ENCODE measurements around the gene RFFL. TPM values are rescaled to one million over a fixed set of nuclear protein-coding genes. Genes with fewer than 3 reads are reported as not detected.
A peak's percentile ranks its signal among the peaks of the same experiment; 100 is the strongest.
"Not testable (repeated sequence)": the region's sequence is repeated elsewhere in the genome, so short reads cannot be mapped to it uniquely, and the experiment has no call there.

RFFL gene
- polyA plus RNA-seq, 4 donors = 10.0 to 36.9 (median 16.9) TPM

- Histone ChIP-seq H3K4me3 (ENCODE audit: low read depth in 1 of 3, low read length in 3 of 3) (no peak overlapping the region), H3K27me3 (ENCODE audit: control insufficient read depth in 3 of 3, insufficient read depth in 3 of 3, low read length in 3 of 3) (no peaks in the 10 kb centered on the region), H3K4me1 (ENCODE audit: control insufficient read depth in 3 of 3, insufficient read depth in 2 of 3, low read depth in 1 of 3, low read length in 2 of 3) (no peaks in the 10 kb centered on the region), H3K27ac (ENCODE audit: low read depth in 1 of 3, low read length in 2 of 3) (no peak overlapping the region), H3K9me3 (ENCODE audit: control insufficient read depth in 2 of 2, insufficient read depth in 1 of 2, low read depth in 1 of 2, low read length in 1 of 2) (no peaks in the 10 kb centered on the region), H3K36me3 (ENCODE audit: control insufficient read depth in 3 of 3, insufficient read depth in 2 of 3, low read depth in 1 of 3, low read length in 3 of 3) (peaks cover 6 to 69% (median 11%) of the 10 kb centered on the region in 3 donors)
- DNase-seq = no peak
- WGBS, 3 donors = 86 to 95% (median 93%) methylated on average over 4 of the region's 4 CpGs
- no peak for FAIRE-seq
Measured at GRCh38 chr17:35003778-35004177, 59.7 kb downstream of the RFFL start.

- FAIRE-seq (no peak), DNase-seq (no peak)
- Histone ChIP-seq H3K27me3 (ENCODE audit: control insufficient read depth in 3 of 3, insufficient read depth in 3 of 3, low read length in 3 of 3) (no peaks in the 10 kb centered on the region), H3K9me3 (ENCODE audit: control insufficient read depth in 2 of 2, insufficient read depth in 1 of 2, low read depth in 1 of 2, low read length in 1 of 2) (no peaks in the 10 kb centered on the region), H3K4me3 (ENCODE audit: low read depth in 1 of 3, low read length in 3 of 3) (no peak overlapping the region), H3K27ac (ENCODE audit: low read depth in 1 of 3, low read length in 2 of 3) (no peak overlapping the region), H3K36me3 (ENCODE audit: control insufficient read depth in 3 of 3, insufficient read depth in 2 of 3, low read depth in 1 of 3, low read length in 3 of 3) (peaks cover 6 to 74% (median 11%) of the 10 kb centered on the region in 3 donors), H3K4me1 (ENCODE audit: control insufficient read depth in 3 of 3, insufficient read depth in 2 of 3, low read depth in 1 of 3, low read length in 2 of 3) (no peaks in the 10 kb centered on the region)
- WGBS, 3 donors = 83 to 88% (median 83%) methylated on average over 15 of the region's 15 CpGs
Measured at GRCh38 chr17:35002876-35003551, 60.5 kb downstream of the RFFL start.

GRCh38 chr17:35001549-35001948 is 62.0 kb downstream of the RFFL start:
- Histone ChIP-seq H3K36me3 (ENCODE audit: control insufficient read depth in 3 of 3, insufficient read depth in 2 of 3, low read depth in 1 of 3, low read length in 3 of 3) (peaks cover 6 to 75% (median 13%) of the 10 kb centered on the region in 3 donors), H3K27me3 (ENCODE audit: control insufficient read depth in 3 of 3, insufficient read depth in 3 of 3, low read length in 3 of 3) (no peaks in the 10 kb centered on the region), H3K9me3 (ENCODE audit: control insufficient read depth in 2 of 2, insufficient read depth in 1 of 2, low read depth in 1 of 2, low read length in 1 of 2) (no peaks in the 10 kb centered on the region), H3K4me3 (ENCODE audit: low read depth in 1 of 3, low read length in 3 of 3) (no peak overlapping the region), H3K27ac (ENCODE audit: low read depth in 1 of 3, low read length in 2 of 3) (no peak overlapping the region), H3K4me1 (ENCODE audit: control insufficient read depth in 3 of 3, insufficient read depth in 2 of 3, low read depth in 1 of 3, low read length in 2 of 3) (no peaks in the 10 kb centered on the region)
- DNase-seq = no peak
- FAIRE-seq = no peak
- 67 to 79% (median 77%) methylated on average over 2 of the region's 2 CpGs for WGBS, 3 donors

DNA sequence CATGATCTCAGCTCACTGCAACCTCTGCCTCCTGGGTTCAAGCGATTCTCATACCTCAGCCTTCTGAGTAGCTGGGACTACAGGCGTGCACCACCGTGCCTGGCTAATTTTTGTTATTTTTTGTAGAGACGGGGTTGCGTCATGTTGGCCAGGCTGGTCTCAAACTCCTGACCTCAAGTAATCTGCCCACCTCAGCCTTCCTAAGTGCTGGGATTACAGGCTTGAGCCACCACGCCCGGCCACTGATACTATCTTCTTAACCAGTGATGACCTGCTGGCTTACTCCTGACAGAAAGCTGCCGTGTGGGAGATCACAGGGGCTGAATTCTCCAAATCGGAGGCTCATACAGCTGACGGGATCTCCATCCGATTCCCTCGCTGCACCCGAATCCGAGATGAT is 62.5 kb downstream of the RFFL start:
- H3K27me3 ChIP-seq (ENCODE audit: control insufficient read depth in 3 of 3, insufficient read depth in 3 of 3, low read length in 3 of 3); DNase-seq; H3K9me3 ChIP-seq (ENCODE audit: control insufficient read depth in 2 of 2, insufficient read depth in 1 of 2, low read depth in 1 of 2, low read length in 1 of 2); FAIRE-seq; H3K4me3 ChIP-seq (ENCODE audit: low read depth in 1 of 3, low read length in 3 of 3); H3K27ac ChIP-seq (ENCODE audit: low read depth in 1 of 3, low read length in 2 of 3); H3K4me1 ChIP-seq (ENCODE audit: control insufficient read depth in 3 of 3, insufficient read depth in 2 of 3, low read depth in 1 of 3, low read length in 2 of 3): not testable (repeated sequence)
- 89 to 92% (median 90%) methylated on average over 14 of the region's 14 CpGs for WGBS, 3 donors
- H3K36me3 ChIP-seq (ENCODE audit: control insufficient read depth in 3 of 3, insufficient read depth in 2 of 3, low read depth in 1 of 3, low read length in 3 of 3) = peaks cover 6 to 75% (median 13%) of the 10 kb centered on the region in 3 donors

DNA sequence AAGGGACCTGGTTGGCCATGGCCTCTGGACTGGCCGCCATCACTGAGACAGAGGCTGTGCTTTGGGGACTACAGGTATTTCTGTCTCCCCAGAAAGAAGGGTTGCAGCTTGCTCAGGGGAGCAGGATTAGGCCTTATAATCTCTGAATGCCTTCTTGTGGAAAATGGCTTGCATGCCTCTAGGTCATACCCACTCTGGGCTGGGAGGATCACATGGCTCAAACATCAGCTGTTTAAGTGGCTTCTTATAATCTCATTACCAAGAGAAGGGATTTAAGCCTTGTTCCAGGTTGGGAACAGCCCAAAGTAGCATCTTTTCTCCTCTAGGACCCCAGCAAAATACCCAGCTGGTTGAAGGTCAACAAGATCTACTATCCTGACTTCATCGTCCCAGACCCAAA is 64.1 kb downstream of the RFFL start:
- DNase-seq = no peak
- Histone ChIP-seq H3K27me3 (ENCODE audit: control insufficient read depth in 3 of 3, insufficient read depth in 3 of 3, low read length in 3 of 3) (no peaks in the 10 kb centered on the region), H3K36me3 (ENCODE audit: control insufficient read depth in 3 of 3, insufficient read depth in 2 of 3, low read depth in 1 of 3, low read length in 3 of 3) (peaks cover 4 to 82% (median 20%) of the 10 kb centered on the region in 3 donors), H3K9me3 (ENCODE audit: control insufficient read depth in 2 of 2, insufficient read depth in 1 of 2, low read depth in 1 of 2, low read length in 1 of 2) (no peaks in the 10 kb centered on the region), H3K27ac (ENCODE audit: low read depth in 1 of 3, low read length in 2 of 3) (no peak overlapping the region), H3K4me3 (ENCODE audit: low read depth in 1 of 3, low read length in 3 of 3) (no peak overlapping the region), H3K4me1 (ENCODE audit: control insufficient read depth in 3 of 3, insufficient read depth in 2 of 3, low read depth in 1 of 3, low read length in 2 of 3) (no peaks in the 10 kb centered on the region)
- no peak for FAIRE-seq
- 87 to 100% (median 98%) methylated on average over 2 of the region's 2 CpGs for WGBS, 3 donors

DNA sequence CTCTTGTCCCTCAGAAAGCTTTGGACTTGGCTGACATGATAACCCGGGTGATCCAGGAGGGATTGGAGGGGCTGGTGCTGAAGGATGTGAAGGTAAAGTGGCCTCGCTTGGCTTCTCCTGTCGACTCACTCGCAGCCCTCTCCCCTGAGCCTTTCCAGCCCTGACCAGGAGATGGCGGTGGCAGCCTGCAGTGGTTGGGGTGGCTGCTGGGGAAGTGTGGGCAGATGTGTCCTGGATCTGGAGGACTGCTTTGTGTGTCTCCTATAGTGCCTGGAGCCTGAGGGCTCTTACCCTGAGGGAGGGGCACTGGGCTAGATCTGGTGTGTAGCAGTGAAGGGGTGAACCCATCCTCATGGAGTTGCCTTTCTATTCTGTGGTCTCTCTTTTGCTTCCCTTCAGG is 65.3 kb downstream of the RFFL start:
- H3K27ac ChIP-seq (ENCODE audit: low read depth in 1 of 3, low read length in 2 of 3) = peak overlapping the region in 2 of 3 donors; percentile 60 to 67
- no peaks in the 10 kb centered on the region for H3K27me3 ChIP-seq (ENCODE audit: control insufficient read depth in 3 of 3, insufficient read depth in 3 of 3, low read length in 3 of 3)
- no peaks in the 10 kb centered on the region for H3K9me3 ChIP-seq (ENCODE audit: control insufficient read depth in 2 of 2, insufficient read depth in 1 of 2, low read depth in 1 of 2, low read length in 1 of 2)
- peaks cover 4 to 76% (median 17%) of the 10 kb centered on the region in 3 donors for H3K36me3 ChIP-seq (ENCODE audit: control insufficient read depth in 3 of 3, insufficient read depth in 2 of 3, low read depth in 1 of 3, low read length in 3 of 3)
- H3K4me3 ChIP-seq (ENCODE audit: low read depth in 1 of 3, low read length in 3 of 3) = no peak overlapping the region
- FAIRE-seq = no peak
- H3K4me1 ChIP-seq (ENCODE audit: control insufficient read depth in 3 of 3, insufficient read depth in 2 of 3, low read depth in 1 of 3, low read length in 2 of 3) = no peaks in the 10 kb centered on the region
- WGBS, 3 donors = 24 to 48% (median 24%) methylated on average over 5 of the region's 5 CpGs
- DNase-seq = peak; percentile 76 to 82

DNA sequence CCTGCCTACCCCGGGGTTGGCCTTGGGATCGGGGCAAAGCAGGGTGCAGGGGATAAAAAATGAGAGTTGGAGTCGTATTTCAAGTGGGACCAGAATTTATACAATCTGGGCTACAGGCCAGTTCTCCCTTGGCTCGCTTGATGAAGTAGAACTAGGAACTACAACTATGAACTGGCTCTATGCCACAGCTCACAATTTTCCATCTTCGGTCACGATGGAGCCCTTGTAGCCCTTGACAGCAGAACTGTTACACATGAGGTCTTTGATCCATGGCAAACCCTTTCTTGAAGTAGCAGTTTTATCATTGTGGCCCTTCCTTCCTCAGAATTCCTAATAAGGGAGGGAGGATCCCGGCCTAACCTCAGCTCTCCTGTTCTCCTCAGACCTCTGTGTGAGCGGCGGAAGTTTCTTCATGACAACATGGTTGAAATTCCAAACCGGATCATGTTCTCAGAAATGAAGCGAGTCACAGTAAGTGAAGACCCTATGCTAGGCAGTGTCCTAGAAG is 66.1 kb downstream of the RFFL start:
- Histone ChIP-seq H3K27ac (ENCODE audit: low read depth in 1 of 3, low read length in 2 of 3) (peak overlapping the region in 2 of 3 donors; percentile 60 to 67), H3K36me3 (ENCODE audit: control insufficient read depth in 3 of 3, insufficient read depth in 2 of 3, low read depth in 1 of 3, low read length in 3 of 3) (peaks cover 5 to 74% (median 22%) of the 10 kb centered on the region in 3 donors), H3K4me3 (ENCODE audit: low read depth in 1 of 3, low read length in 3 of 3) (no peak overlapping the region), H3K9me3 (ENCODE audit: control insufficient read depth in 2 of 2, insufficient read depth in 1 of 2, low read depth in 1 of 2, low read length in 1 of 2) (no peaks in the 10 kb centered on the region), H3K4me1 (ENCODE audit: control insufficient read depth in 3 of 3, insufficient read depth in 2 of 3, low read depth in 1 of 3, low read length in 2 of 3) (no peaks in the 10 kb centered on the region), H3K27me3 (ENCODE audit: control insufficient read depth in 3 of 3, insufficient read depth in 3 of 3, low read length in 3 of 3) (no peaks in the 10 kb centered on the region)
- FAIRE-seq = no peak
- peak in 1 of 2 donors; percentile 39 for DNase-seq
- WGBS, 3 donors = 55 to 65% (median 64%) methylated on average over 11 of the region's 11 CpGs

GRCh38 chr17:34996422-34997285 is 66.9 kb downstream of the RFFL start:
- peak overlapping the region in 2 of 3 donors; percentile 9 to 36 for H3K27ac ChIP-seq (ENCODE audit: low read depth in 1 of 3, low read length in 2 of 3)

More at GRCh38 chr17:34996422-34997285, 66.9 kb downstream of the RFFL start:
- Histone ChIP-seq H3K4me3 (ENCODE audit: low read depth in 1 of 3, low read length in 3 of 3) (no peak overlapping the region), H3K4me1 (ENCODE audit: control insufficient read depth in 3 of 3, insufficient read depth in 2 of 3, low read depth in 1 of 3, low read length in 2 of 3) (no peaks in the 10 kb centered on the region), H3K9me3 (ENCODE audit: control insufficient read depth in 2 of 2, insufficient read depth in 1 of 2, low read depth in 1 of 2, low read length in 1 of 2) (no peaks in the 10 kb centered on the region), H3K36me3 (ENCODE audit: control insufficient read depth in 3 of 3, insufficient read depth in 2 of 3, low read depth in 1 of 3, low read length in 3 of 3) (peaks cover 9 to 73% (median 26%) of the 10 kb centered on the region in 3 donors), H3K27me3 (ENCODE audit: control insufficient read depth in 3 of 3, insufficient read depth in 3 of 3, low read length in 3 of 3) (no peaks in the 10 kb centered on the region)
- DNase-seq (no peak), FAIRE-seq (no peak)
- WGBS, 3 donors = 83 to 88% (median 85%) methylated on average over 3 of the region's 3 CpGs
